Measurements from ENCODE around the gene HMCN2.

- TF ChIP-seq CTCF (conservative IDR thresholded peaks at IDR 0.05) (no peak), EZH2 (IDR thresholded peaks at IDR 0.05; ENCODE audit: low read depth) (no peak)
Measured at GRCh38 chr9:130360672-130361071, 95.1 kb downstream of the HMCN2 start.
